HepG2 (cell line): ENCODE data around the gene PSMC3IP. TPM values are rescaled to one million over a fixed set of nuclear protein-coding genes. Genes with fewer than 3 reads are reported as not detected.

ENCODE experiments used
- BHLHE40 ChIP-seq: IDR thresholded peaks from 2 replicates; pipeline ENCODE4 v1.6.1; 2011; ENCODE audit warnings: low read length, improper control_type of control experiment
- BRCA1 ChIP-seq: sonication (generic); formaldehyde crosslinking; IDR thresholded peaks from 2 replicates; pipeline ENCODE4 v1.4.0; 2020; ENCODE audit warnings: missing genetic modification reagents
- CCDC6 ChIP-seq: sonication (generic); formaldehyde crosslinking; IDR thresholded peaks from 2 replicates; pipeline ENCODE4 v1.8.1; 2022; ENCODE audit warnings: mild to moderate bottlenecking, missing genetic modification reagents, moderate library complexity
- CREBL2 ChIP-seq: sonication (generic); formaldehyde crosslinking; IDR thresholded peaks from 2 replicates; pipeline ENCODE4 v1.8.1; 2023; ENCODE audit warnings: missing genetic modification reagents, mild to moderate bottlenecking, borderline replicate concordance
- E2F1 ChIP-seq: sonication (generic); formaldehyde crosslinking; IDR thresholded peaks from 2 replicates; pipeline ENCODE4 v1.5.0; 2020; ENCODE audit warnings: missing genetic modification reagents
- ERF ChIP-seq: IDR thresholded peaks from 2 replicates; pipeline ENCODE4 v1.6.1; 2018; ENCODE audit warnings: missing biosample characterization, missing genetic modification reagents
- MLLT10 ChIP-seq: sonication (generic); formaldehyde crosslinking; IDR thresholded peaks from 2 replicates; pipeline ENCODE4 v1.4.0; 2020; ENCODE audit warnings: missing genetic modification reagents
- NFIC ChIP-seq: IDR thresholded peaks from 2 replicates; pipeline ENCODE4 v1.6.1; 2012; ENCODE audit warnings: mild to moderate bottlenecking, low read length, inconsistent platforms
- NFRKB ChIP-seq: fragments of 450-650 bp; IDR thresholded peaks from 2 replicates; pipeline ENCODE4 v1.6.1; 2017
- SMC3 ChIP-seq: IDR thresholded peaks from 2 replicates; pipeline ENCODE4 v1.6.1; 2011; ENCODE audit warnings: low read length, improper control_type of control experiment
- THAP11 ChIP-seq: IDR thresholded peaks from 2 replicates; pipeline ENCODE4 v1.6.1; 2016; ENCODE audit warnings: missing biosample characterization, missing genetic modification reagents
- THRA ChIP-seq: sonication (generic); formaldehyde crosslinking; IDR thresholded peaks from 2 replicates; pipeline ENCODE4 v1.4.0; 2020; ENCODE audit warnings: missing genetic modification reagents, borderline replicate concordance
- ZBTB25 ChIP-seq: IDR thresholded peaks from 2 replicates; pipeline ENCODE4 v1.6.1; 2018; ENCODE audit warnings: missing genetic modification reagents
- ZBTB8A ChIP-seq: sonication (generic); formaldehyde crosslinking; IDR thresholded peaks from 2 replicates; pipeline ENCODE4 v1.4.0; 2020; ENCODE audit warnings: mild to moderate bottlenecking, low read depth, missing genetic modification reagents, borderline replicate concordance
- ZFP36 ChIP-seq: fragments of 150-350 bp; IDR thresholded peaks from 2 replicates; pipeline ENCODE4 v1.6.1; 2018; ENCODE audit warnings: borderline replicate concordance, low read length, low read depth; ENCODE audit not compliant: partially characterized antibody
- ZMYM2 ChIP-seq: sonication (generic); formaldehyde crosslinking; IDR thresholded peaks from 2 replicates; pipeline ENCODE4 v1.8.0; 2022; ENCODE audit warnings: mild to moderate bottlenecking, missing genetic modification reagents
- ZNF280B ChIP-seq: sonication (generic); formaldehyde crosslinking; IDR thresholded peaks from 2 replicates; pipeline ENCODE4 v1.5.0; 2020; ENCODE audit warnings: missing genetic modification reagents, mild to moderate bottlenecking, borderline replicate concordance
- ZNF615 ChIP-seq: sonication (generic); formaldehyde crosslinking; IDR thresholded peaks from 2 replicates; pipeline ENCODE4 v1.5.0; 2020; ENCODE audit warnings: mild to moderate bottlenecking, missing genetic modification reagents, borderline replicate concordance
- ZNF619 ChIP-seq: sonication (generic); formaldehyde crosslinking; IDR thresholded peaks from 2 replicates; pipeline ENCODE4 v1.4.0; 2020; ENCODE audit warnings: mild to moderate bottlenecking, missing genetic modification reagents
- ZNF776 ChIP-seq: sonication (generic); formaldehyde crosslinking; IDR thresholded peaks from 2 replicates; pipeline ENCODE4 v1.4.0; 2020; ENCODE audit warnings: mild to moderate bottlenecking, missing genetic modification reagents
- ZNF841 ChIP-seq: sonication (generic); formaldehyde crosslinking; IDR thresholded peaks from 2 replicates; pipeline ENCODE4 v1.8.1; 2023; ENCODE audit warnings: missing genetic modification reagents, borderline replicate concordance
- ZNF891 ChIP-seq: sonication (generic); formaldehyde crosslinking; IDR thresholded peaks from 2 replicates; pipeline ENCODE4 v1.5.0; 2020; ENCODE audit warnings: mild to moderate bottlenecking, missing genetic modification reagents
- polyA plus RNA-seq, 8 experiments: library from polyadenylated mRNA; depleted of rRNA in 3 of 8; stranded (reverse) in 7 of 8; unstranded in 1 of 8; fragments of >200 nt; fragmentation: Illumina TruSeq in 4 of 8; extraction: Trizol in 4 of 8; gene quantifications; 2 replicates each; pipeline versions ENCODE4 v1.2.1 to v1.2.3, GENCODE V29; 2011 to 2016; ENCODE audit warnings: low read depth in 4 of 8, missing spikeins in 1 of 8, mixed read lengths in 1 of 8; ENCODE audit not compliant: insufficient read depth in 1 of 8
- total RNA-seq, 5 experiments: library from RNA; depleted of rRNA; stranded (reverse); fragments of >200 nt; fragmentation: Illumina TruSeq; extraction: Trizol; gene quantifications; 2 replicates each; pipeline ENCODE4 v1.2.3, GENCODE V29; 2016; ENCODE audit warnings: low read depth in 1 of 5

The PSMC3IP gene
- total and polyA plus RNA-seq, 2 of the 13 experiments (the other 11 are each of a cell fraction or from before 2014, with no cell fraction given), result 6.5 to 22.4 TPM

GRCh38 chr17:42566883-42567573 lies 10.5 kb downstream of the PSMC3IP start, which contains the start of gene MLX (continued):
- TF ChIP-seq ZNF619 (CRISPR knock-in tag) (0 out of 2 replicates have a peak, but pooled peaks have one; percentile 58), ZNF615 (CRISPR knock-in tag) (peak; percentile 89; the same call in 1 of the 2 replicates), CCDC6 (CRISPR knock-in tag) (no peak), NFIC (peak; percentile 64; the same call in 1 of the 2 replicates), MLLT10 (no peak), BRCA1 (no peak), ZNF891 (CRISPR knock-in tag) (no peak; the same call in 1 of the 2 replicates), ZBTB25 (peak; percentile 95), ZBTB8A (CRISPR knock-in tag) (peak; percentile 94), ZNF841 (no peak; the same call in 1 of the 2 replicates), E2F1 (CRISPR knock-in tag) (peak; percentile 74; the same call in 1 of the 2 replicates), THAP11 (CRISPR knock-in tag) (peak; percentile 86), ZFP36 (no peak), SMC3 (no peak), NFRKB (no peak), ZNF776 (CRISPR knock-in tag) (peak; percentile 84; the same call in 1 of the 2 replicates), ZMYM2 (CRISPR knock-in tag) (peak; percentile 74; the same call in 1 of the 2 replicates), ERF (CRISPR knock-in tag) (peak; percentile 95; the same call in 1 of the 2 replicates), BHLHE40 (no peak; the same call in 1 of the 2 replicates), THRA (CRISPR knock-in tag) (peak; percentile 39; the same call in 1 of the 2 replicates), CREBL2 (CRISPR knock-in tag) (peak; percentile 42; the same call in 1 of the 2 replicates), ZNF280B (CRISPR knock-in tag) (peak; percentile 31; the same call in 1 of the 2 replicates)
